Vagina (tissue), 2 donors: ENCODE data around the gene TNIK. TPM values are rescaled to one million over a fixed set of nuclear protein-coding genes. Genes with fewer than 3 reads are reported as not detected.

Source experiments
- DNase-seq, 2 donors: peaks; one replicate each; pipeline ENCODE4 v3.0.0-alpha.2; 2017; ENCODE audit errors: extremely low spot score in 2 of 2
- H3K27ac ChIP-seq: fragments of 200-600 bp; sonication (generic); one replicate; pipeline ENCODE4 v1.5.1; 2019
- H3K27me3 ChIP-seq: fragments of 200-600 bp; sonication (generic); one replicate; pipeline ENCODE4 v1.5.1; 2019
- H3K36me3 ChIP-seq, 2 donors: fragments of 200-600 bp; sonication (generic); one replicate each; pipeline ENCODE4 v1.5.1; 2017 to 2019
- H3K4me1 ChIP-seq: fragments of 200-600 bp; sonication (generic); one replicate; pipeline ENCODE4 v1.5.1; 2019
- H3K4me3 ChIP-seq, 2 donors: fragments of 200-600 bp; sonication (generic); 1 replicate in 1 of 2; 2 replicates in 1 of 2; pipeline ENCODE4 v1.5.1; 2016 to 2019
- H3K9me3 ChIP-seq: fragments of 200-600 bp; sonication (generic); one replicate; pipeline ENCODE4 v1.5.1; 2019
- CTCF ChIP-seq, 3 experiments: fragments of 450-650 bp in 2 of 3; fragments of 200-600 bp in 1 of 3; sonication (generic) in 1 of 3; IDR thresholded peaks; one replicate each; pipeline ENCODE4 v1.5.1; 2017 to 2019; ENCODE audit warnings: antibody characterized with exemption in 3 of 3, mild to moderate bottlenecking in 2 of 3, moderate library complexity in 2 of 3
- POLR2A ChIP-seq, 2 donors: fragments of 450-650 bp; IDR thresholded peaks; one replicate each; pipeline ENCODE4 v1.6.1; 2017; ENCODE audit warnings: antibody characterized with exemption in 2 of 2, mild to moderate bottlenecking in 2 of 2, moderate library complexity in 2 of 2
- POLR2AphosphoS5 ChIP-seq, 2 donors: sonication (generic); formaldehyde crosslinking; IDR thresholded peaks; one replicate each; pipeline ENCODE4 v1.9.0; 2017; ENCODE audit warnings: antibody characterized with exemption in 2 of 2, mild to moderate bottlenecking in 2 of 2, low read depth in 1 of 2; ENCODE audit not compliant: insufficient read depth in 1 of 2
- intact Hi-C: fragments of 100-400 bp; cut with DNase I; formaldehyde crosslinking; loops from one replicate; pipeline ENCODE4 v1.15.1; 2023
- total RNA-seq: library from RNA; depleted of rRNA; stranded (reverse); fragments of >200 nt; gene quantifications from one replicate; pipeline ENCODE4 v1.2.3, GENCODE V29; 2016

Gene TNIK
- total RNA-seq, 1 donor from 2014 or later, result 5.9 TPM

GRCh38 chr3:171066206-171066605 lies 394.0 kb downstream of the TNIK start:
- Histone ChIP-seq H3K4me3 (no peak overlapping the region), H3K27me3 (no peaks in the 10 kb centered on the region), H3K9me3 (no peaks in the 10 kb centered on the region), H3K27ac (no peak overlapping the region), H3K36me3 (no peaks in the 10 kb centered on the region), H3K4me1 (no peaks in the 10 kb centered on the region)
- DNase-seq, result no peak
- intact Hi-C loops, result no loop called here
- no peak for TF ChIP-seq POLR2A (IDR thresholded peaks at IDR 0.05)
- no peak for TF ChIP-seq CTCF (IDR thresholded peaks at IDR 0.05)
- TF ChIP-seq POLR2AphosphoS5 (IDR thresholded peaks at IDR 0.05; ENCODE audit: insufficient read depth in 1 of 2, low read depth in 1 of 2), result no peak

- Histone ChIP-seq H3K4me1 (no peaks in the 10 kb centered on the region), H3K27ac (no peak overlapping the region), H3K4me3 (no peak overlapping the region), H3K27me3 (no peaks in the 10 kb centered on the region), H3K36me3 (no peaks in the 10 kb centered on the region), H3K9me3 (no peaks in the 10 kb centered on the region)
- TF ChIP-seq POLR2AphosphoS5 (IDR thresholded peaks at IDR 0.05; ENCODE audit: insufficient read depth in 1 of 2, low read depth in 1 of 2) (no peak), POLR2A (IDR thresholded peaks at IDR 0.05) (no peak), CTCF (IDR thresholded peaks at IDR 0.05) (no peak)
- intact Hi-C loops, result no loop called here
- no peak for DNase-seq
Measured at GRCh38 chr3:171065732-171066131, 394.5 kb downstream of the TNIK start.

GRCh38 chr3:171064461-171064860 lies 395.7 kb downstream of the TNIK start:
- intact Hi-C loops, result no loop called here
- DNase-seq, result no peak
- Histone ChIP-seq H3K36me3 (no peaks in the 10 kb centered on the region), H3K4me3 (no peak overlapping the region), H3K27me3 (no peaks in the 10 kb centered on the region), H3K4me1 (no peaks in the 10 kb centered on the region), H3K9me3 (no peaks in the 10 kb centered on the region), H3K27ac (no peak overlapping the region)
- TF ChIP-seq CTCF (IDR thresholded peaks at IDR 0.05) (no peak), POLR2A (IDR thresholded peaks at IDR 0.05) (no peak), POLR2AphosphoS5 (IDR thresholded peaks at IDR 0.05; ENCODE audit: insufficient read depth in 1 of 2, low read depth in 1 of 2) (no peak)

- intact Hi-C loops, result no loop called here
- DNase-seq, result no peak
- H3K27ac ChIP-seq, result no peak overlapping the region
- no peaks in the 10 kb centered on the region for H3K4me1 ChIP-seq
- no peaks in the 10 kb centered on the region for H3K36me3 ChIP-seq
- H3K4me3 ChIP-seq, result no peak overlapping the region
- no peaks in the 10 kb centered on the region for H3K9me3 ChIP-seq
- TF ChIP-seq CTCF (IDR thresholded peaks at IDR 0.05) (no peak), POLR2A (IDR thresholded peaks at IDR 0.05) (no peak), POLR2AphosphoS5 (IDR thresholded peaks at IDR 0.05; ENCODE audit: insufficient read depth in 1 of 2, low read depth in 1 of 2) (no peak)
- H3K27me3 ChIP-seq, result no peaks in the 10 kb centered on the region
Measured at GRCh38 chr3:171061749-171062148, 398.5 kb downstream of the TNIK start.

- TF ChIP-seq POLR2A (IDR thresholded peaks at IDR 0.05) (no peak), POLR2AphosphoS5 (IDR thresholded peaks at IDR 0.05; ENCODE audit: insufficient read depth in 1 of 2, low read depth in 1 of 2) (no peak), CTCF (IDR thresholded peaks at IDR 0.05) (no peak)
- Histone ChIP-seq H3K9me3 (no peaks in the 10 kb centered on the region), H3K36me3 (no peaks in the 10 kb centered on the region), H3K4me3 (no peak overlapping the region), H3K27ac (no peak overlapping the region), H3K4me1 (no peaks in the 10 kb centered on the region), H3K27me3 (no peaks in the 10 kb centered on the region)
- intact Hi-C loops, result no loop called here
- DNase-seq, result no peak
Measured at GRCh38 chr3:171059978-171060377, 400.2 kb downstream of the TNIK start.
